Left hindlimb (tissue), 1 donor: Measurements from ENCODE around the gene DDX60.

Experiments
- DNase-seq: peaks from one replicate; pipeline ENCODE4 v3.0.0-alpha.2; 2018

The DDX60 gene

DNA sequence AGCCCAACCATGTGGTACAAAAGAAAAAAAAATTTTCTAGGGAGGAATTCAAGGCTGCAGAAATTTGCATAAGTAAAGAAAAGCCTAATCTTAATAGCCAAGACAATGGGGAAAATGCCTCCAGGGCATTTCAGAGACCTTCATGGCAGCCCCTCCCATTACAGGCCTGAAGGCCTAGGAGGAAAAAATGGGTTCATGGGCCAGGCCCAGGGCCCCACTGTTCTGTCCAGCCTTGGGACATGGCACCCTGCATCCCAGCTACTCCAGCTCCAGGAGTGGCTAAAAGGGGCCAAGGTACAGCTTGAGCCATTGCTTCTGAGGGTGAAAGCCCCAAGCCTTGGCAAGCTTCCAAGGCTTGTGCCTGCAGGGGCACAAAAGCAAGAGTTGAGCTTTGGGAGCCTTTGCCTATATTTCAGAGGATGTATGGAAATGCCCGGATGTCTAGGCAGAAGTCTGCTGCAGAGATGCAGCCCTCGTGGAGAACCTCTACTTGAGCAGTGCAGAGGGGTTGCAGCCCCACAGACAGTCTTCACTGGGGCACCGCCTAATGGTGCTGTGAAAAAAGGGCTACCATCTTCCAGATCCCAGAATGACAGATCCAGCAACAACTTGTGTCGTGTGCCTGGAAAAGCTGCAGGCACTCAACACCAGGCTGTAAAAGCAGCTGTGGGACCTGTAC, 115.2 kb downstream of the DDX60 start:
- no peak for DNase-seq

DNA sequence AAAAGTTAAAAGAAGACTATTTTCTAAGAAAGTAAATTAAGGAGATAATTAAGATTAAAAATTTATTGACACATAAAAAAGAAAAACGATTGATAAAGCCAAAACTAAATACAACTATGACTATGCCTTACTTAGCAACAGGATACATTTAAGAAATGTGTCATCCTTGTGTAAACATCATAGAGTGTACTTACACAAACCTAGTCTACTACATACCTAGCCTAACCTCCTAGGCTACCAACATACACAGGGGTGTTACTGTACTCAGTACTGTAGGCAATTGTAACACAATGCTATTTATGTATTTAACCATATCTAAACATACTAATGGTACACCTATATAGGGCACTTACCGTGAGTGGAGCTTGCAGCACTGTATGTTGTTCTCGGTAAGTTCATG, 117.9 kb downstream of the DDX60 start:
- no peak for DNase-seq

DNA sequence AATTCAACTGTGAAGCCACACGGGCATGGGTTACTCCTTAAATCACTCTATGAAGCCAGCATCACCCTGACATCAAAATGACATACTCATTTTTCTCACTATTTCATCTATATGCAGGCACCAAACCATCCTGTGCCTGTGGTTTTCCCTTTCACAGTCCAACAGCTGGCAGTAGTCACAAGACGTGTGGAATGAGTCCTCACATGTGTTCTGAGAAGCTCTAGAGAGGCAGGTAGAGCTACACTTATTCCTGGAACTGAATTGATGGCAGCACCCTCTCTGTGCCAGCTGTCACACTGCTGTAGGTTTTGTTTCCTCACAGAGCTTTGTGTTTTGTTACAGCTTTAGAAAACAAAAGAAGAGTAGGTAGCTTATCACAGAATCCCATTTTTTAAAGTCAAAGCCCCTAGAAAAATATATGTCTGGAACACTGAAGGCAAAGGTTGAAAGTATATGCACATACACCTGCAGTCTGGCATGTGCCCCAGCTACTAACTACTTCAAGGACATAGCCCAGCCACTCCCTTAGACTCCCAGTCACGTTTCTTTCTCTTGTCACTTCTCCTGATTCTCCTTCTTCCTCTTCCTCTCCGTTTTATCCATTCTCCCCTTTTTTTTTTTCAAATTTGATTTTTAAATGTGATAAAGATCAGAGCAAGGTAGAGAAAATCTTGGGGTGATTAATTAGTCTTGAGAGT, 119.1 kb downstream of the DDX60 start:
- no peak for DNase-seq

DNA sequence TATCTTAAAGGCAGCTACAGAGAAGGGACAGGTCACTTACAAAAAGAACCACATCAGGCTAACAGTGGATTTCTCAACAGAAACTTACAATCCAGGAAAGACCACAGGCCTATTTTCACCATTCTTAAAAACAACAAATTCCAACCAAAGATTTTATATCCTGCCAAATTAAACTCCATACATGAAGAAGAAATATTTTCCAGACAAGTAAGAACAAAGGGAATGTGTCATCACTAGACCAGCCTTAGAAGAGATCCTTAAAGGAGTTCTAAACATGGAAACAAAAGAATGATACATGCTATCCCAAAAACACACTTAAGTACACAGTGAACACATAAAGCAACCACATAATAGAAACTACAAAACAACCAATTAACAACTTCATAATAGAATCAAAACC, 120.6 kb downstream of the DDX60 start:
- DNase-seq = no peak

DNA sequence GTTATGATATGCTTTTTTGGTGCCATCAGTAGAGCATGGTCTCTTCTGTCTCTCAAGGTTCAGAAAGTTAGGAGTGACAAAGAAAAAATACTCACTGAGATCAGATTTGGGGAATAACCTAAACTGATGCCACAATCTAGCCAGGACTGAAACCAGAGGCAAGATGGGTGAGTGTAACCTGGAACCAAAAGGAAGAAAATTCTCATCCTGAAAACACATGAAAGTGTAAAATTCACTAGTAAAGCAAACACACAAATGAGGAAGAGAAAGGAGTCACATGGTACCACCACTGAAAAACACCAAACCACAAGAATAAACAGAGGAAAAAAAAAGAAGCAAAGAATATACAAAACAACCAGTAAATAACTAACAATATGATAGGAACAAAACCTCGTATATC, 129.8 kb downstream of the DDX60 start:
- DNase-seq = no peak

DNA sequence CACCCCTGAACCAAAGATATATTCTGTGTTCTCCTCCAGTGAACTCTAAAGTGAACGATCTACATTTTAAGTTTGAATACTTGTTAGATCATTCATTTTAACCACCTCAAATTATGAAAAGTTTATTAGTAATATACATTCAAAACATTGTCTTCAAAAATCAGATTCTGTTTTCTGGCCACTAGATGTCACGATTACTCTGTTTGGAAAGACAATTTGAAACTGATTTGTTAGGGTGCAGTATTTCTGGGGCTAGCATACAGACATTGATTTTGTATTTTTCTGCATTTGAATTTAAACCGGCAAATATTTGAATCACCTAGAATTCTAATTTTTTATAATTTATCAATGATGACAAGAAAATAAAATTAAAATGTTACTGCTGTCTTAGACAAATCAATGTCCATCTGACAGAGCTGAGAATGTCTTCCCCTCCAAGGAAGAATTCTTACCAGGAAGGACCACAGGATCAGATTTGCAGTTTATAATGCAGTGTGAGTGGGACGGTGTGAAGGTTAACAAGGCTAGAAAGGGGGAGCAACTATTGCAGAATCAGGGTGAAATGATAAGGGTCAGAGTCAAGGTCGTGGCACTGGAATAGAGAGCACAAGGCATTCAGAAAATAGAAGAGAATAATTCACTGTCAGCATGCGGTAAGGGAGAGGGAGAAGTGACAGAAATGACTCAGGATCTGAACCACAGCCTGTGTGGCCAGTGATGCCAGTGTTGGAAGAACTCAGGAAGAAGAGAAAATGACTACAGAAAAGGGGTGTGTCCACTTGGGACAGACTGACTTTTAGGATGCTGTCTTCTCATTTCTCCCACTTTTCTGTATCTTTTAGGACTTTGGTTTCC, 134.6 kb downstream of the DDX60 start:
- no peak for DNase-seq

DNA sequence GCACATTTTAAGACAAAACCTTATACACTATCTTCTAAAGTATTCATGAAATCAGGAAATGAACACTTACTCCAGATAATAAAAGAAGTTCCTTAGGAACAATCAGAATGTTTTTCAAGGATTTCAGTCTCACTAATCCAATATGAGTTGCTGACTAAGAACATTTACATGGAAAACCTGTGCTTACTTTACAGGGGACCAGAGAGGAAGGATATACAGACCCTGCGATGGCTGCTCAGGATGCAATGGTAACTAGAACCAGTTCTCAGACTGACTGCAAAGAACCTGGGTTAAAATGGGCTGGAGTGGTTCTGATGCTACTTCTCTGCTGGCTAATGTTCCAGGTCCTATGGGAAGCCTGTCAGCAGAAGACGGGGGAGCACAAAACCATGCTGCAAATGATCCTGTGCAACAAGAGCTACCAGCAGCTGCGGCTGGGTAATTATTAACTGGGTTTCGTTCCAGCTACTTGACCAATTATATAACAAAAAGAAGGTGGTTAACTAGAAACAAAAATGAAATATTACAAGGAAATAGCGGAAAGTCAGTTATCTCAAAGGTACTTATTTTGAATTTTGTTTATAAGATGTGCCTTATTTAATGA, 140.9 kb downstream of the DDX60 start:
- DNase-seq = no peak

DNA sequence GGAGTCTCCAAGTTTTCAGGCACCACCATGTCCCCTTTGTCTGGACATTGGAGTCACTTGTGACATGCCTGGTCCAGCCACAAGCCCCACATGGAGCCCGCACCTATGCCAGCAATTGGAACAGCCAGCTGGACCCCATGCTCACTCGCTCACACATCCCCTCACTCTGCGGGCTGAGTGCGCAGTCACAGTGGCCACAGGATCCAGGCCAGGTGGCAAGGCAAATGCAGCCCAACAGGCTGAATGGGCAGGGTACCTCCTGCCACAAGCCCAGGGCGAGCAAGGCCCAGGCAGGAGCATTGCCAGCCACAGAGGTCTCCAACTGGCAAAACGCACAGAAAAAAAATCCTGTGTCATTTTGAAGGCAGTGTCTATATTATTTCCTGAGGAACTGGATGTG, 144.2 kb downstream of the DDX60 start:
- DNase-seq = no peak

DNA sequence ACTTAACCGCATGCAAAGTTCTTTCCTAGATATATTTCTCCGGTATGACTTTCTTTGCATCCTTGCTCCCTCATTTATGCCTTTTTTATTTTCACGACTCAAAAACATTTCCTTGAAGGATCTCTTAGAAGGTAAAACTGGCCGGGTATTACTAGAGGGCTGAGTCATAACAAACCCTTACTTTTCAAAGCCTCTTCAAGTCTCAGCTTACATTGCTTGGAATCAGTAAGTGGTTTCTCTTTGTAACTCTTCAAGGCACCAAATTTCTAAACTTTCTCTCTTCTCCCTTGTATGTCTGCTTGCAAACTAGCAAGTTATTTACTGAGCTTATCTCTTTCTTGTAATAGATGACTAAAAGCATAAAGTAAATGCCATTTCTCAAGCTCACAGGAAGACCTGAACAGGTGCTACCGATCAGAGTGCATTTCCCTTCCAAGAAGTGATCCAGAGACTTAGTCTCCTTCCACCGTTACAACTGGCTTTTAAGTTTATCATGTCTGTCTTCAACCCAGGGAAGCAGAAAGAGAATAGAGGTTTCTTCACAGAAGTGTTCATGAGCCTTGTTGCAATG, 150.8 kb downstream of the DDX60 start:
- no peak for DNase-seq
